Spleen (tissue), 11 donors: ENCODE results near the gene ADAM15. TPM values are rescaled to one million over a fixed set of nuclear protein-coding genes. Genes with fewer than 3 reads are reported as not detected.
A peak's percentile ranks its signal among the peaks of the same experiment; 100 is the strongest.

Experiments
- DNase-seq: peaks from one replicate; pipeline ENCODE4 v3.0.0-alpha.2; 2020
- H3K27ac ChIP-seq, 8 donors: fragments of 200-600 bp; sonication (generic) in 7 of 8; 1 replicate in 4 of 8; 2 replicates in 4 of 8; pipeline versions ENCODE4 v1.5.0 to v1.8.0; 2016 to 2021; ENCODE audit warnings: inconsistent platforms in 4 of 8, mild to moderate bottlenecking in 4 of 8, moderate library complexity in 1 of 8
- H3K27me3 ChIP-seq, 7 donors: fragments of 200-600 bp; sonication (generic) in 6 of 7; replicated peaks in 1 of 7; 1 replicate in 4 of 7; 2 replicates in 3 of 7; pipeline versions ENCODE4 v1.5.0 to v1.8.0; 2016 to 2021; ENCODE audit warnings: inconsistent platforms in 3 of 7, mild to moderate bottlenecking in 1 of 7
- H3K36me3 ChIP-seq, 6 donors: fragments of 200-600 bp; sonication (generic) in 5 of 6; 1 replicate in 4 of 6; 2 replicates in 2 of 6; pipeline versions ENCODE4 v1.5.0 to v1.8.0; 2016 to 2021; ENCODE audit warnings: inconsistent platforms in 2 of 6
- H3K4me1 ChIP-seq, 6 donors: fragments of 200-600 bp; sonication (generic) in 5 of 6; 1 replicate in 3 of 6; 2 replicates in 3 of 6; pipeline versions ENCODE4 v1.5.0 to v1.8.0; 2016 to 2021; ENCODE audit warnings: inconsistent platforms in 3 of 6
- H3K4me3 ChIP-seq, 8 donors: fragments of 200-600 bp; sonication (generic) in 7 of 8; 1 replicate in 4 of 8; 2 replicates in 4 of 8; pipeline versions ENCODE4 v1.5.0 to v1.8.0; 2016 to 2021; ENCODE audit warnings: inconsistent platforms in 4 of 8, mild to moderate bottlenecking in 4 of 8, moderate library complexity in 2 of 8
- H3K9me3 ChIP-seq, 8 donors: fragments of 200-600 bp; sonication (generic) in 7 of 8; 1 replicate in 4 of 8; 2 replicates in 4 of 8; pipeline versions ENCODE4 v1.5.0 to v1.8.0; 2016 to 2021; ENCODE audit warnings: inconsistent platforms in 4 of 8
- CTCF ChIP-seq, 11 experiments: fragments of 200-600 bp in 7 of 11; fragments of 450-650 bp in 4 of 11; sonication (generic) in 4 of 11; IDR thresholded peaks in 8 of 11; conservative IDR thresholded peaks in 3 of 11; 1 replicate in 7 of 11; 2 replicates in 4 of 11; pipeline versions ENCODE4 v1.4.0 to v1.8.0; 2016 to 2021; ENCODE audit warnings: antibody characterized with exemption in 11 of 11, inconsistent platforms in 4 of 11, mild to moderate bottlenecking in 1 of 11
- POLR2A ChIP-seq, 3 donors: fragments of 450-650 bp; IDR thresholded peaks; one replicate each; pipeline ENCODE4 v1.5.1; 2017; ENCODE audit warnings: antibody characterized with exemption in 3 of 3, mild to moderate bottlenecking in 1 of 3
- POLR2AphosphoS5 ChIP-seq, 3 donors: sonication (generic); formaldehyde crosslinking; IDR thresholded peaks; one replicate each; pipeline ENCODE4 v1.5.1; 2017; ENCODE audit warnings: antibody characterized with exemption in 3 of 3
- WGBS, 5 donors: extraction: QIAGEN DNeasy Blood & Tissue Kit in 3 of 5; methylation state at CpG; one replicate each; pipeline versions ENCODE4 v1.1.5 to v1.1.7; 2013 to 2018; 5-methylcytosine and 5-hydroxymethylcytosine counted together
- intact Hi-C: fragments of 100-400 bp; cut with DNase I; formaldehyde crosslinking; loops from one replicate; pipeline ENCODE4 v1.15.0; 2023; ENCODE audit warnings: low total_unique reads
- polyA plus RNA-seq, 3 donors: library from polyadenylated mRNA; stranded (reverse); fragments of 200-250 nt; gene quantifications; one replicate each; pipeline ENCODE4 v1.2.1, GENCODE V29; 2013
- total RNA-seq, 7 donors: library from RNA; depleted of rRNA in 3 of 7; stranded (reverse); fragments of >200 nt in 3 of 7; fragmentation: NEBNext Ultra II Directional in 4 of 7; extraction: Animal tissue kit (Norgen Biotek cat#: 25700) in 4 of 7; gene quantifications; one replicate each; pipeline versions ENCODE4 v1.1.0 to v1.2.1, GENCODE V29; 2016 to 2021
- donor health status: healthy with polysubstance abuse.
- donor health status: DM: no; HTN: no; CAD: no; lungs with moderate emphysema.
- donor health status: DM: no; HTN: no; CAD: no.
- donor health status: Bipolar disorder and iron deficiency.
- donor health status: healthy.
- donor health status: DM: no; HTN: no; CAD: no.
- donor health status: DM: yes; HTN: yes; CAD: no.

ADAM15 gene
- total and polyA plus RNA-seq, 10 donors = 70.8 to 313 (median 86.6) TPM

DNA sequence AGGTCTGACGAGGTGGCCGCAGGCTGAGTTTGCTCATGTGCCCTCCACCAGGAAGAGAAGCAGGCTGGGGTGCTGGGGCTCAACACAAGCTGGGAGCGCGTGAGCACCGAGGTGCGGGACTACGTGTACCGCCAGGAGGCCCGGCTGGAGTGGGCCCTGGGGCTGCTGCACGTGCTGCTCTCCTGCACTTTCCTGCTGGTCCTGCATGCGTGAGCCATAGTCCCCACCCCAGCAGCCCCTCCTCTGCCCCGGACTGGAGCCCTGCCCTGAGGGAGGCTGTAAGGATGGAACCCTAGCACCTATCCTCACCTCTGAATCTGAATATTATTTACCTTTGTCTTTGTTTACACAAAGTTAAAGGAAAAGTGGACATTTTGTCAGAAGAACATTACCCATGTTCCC lies 7.8 kb upstream of the ADAM15 start:
- DNase-seq = no peak
- no peaks in the 10 kb centered on the region for H3K27me3 ChIP-seq
- WGBS, 5 donors = 82 to 91% (median 90%) methylated on average over 11 to 12 of the region's 12 CpGs

DNA sequence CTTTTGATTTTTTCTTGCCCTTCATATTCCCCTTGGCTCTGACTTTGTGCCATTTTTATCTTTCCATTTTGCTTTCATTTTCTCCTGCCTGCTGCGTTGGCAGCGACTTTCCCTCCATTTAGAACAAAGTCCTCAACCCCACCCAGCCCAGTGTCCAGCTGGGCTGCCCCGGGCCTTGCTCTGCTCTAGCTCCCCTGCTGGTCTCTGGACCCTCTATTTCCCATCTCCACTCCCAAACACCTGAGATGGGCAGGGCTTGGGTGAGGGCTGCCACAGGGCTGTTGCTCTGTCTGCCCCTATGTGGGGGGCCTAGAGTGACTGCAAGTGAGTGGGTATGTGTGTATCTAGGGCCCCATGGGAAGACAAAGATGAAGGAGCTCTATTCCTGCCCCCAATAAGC lies 7.3 kb upstream of the ADAM15 start:
- no peaks in the 10 kb centered on the region for H3K36me3 ChIP-seq
- no peaks in the 10 kb centered on the region for H3K9me3 ChIP-seq
- H3K27ac ChIP-seq = peak overlapping the region in 1 of 8 donors; percentile 9
- H3K4me1 ChIP-seq = peaks cover 4 to 25% (median 14%) of the 10 kb centered on the region in 6 donors
- WGBS, 5 donors = 73 to 83% (median 80%) methylated on average over 3 of the region's 3 CpGs
- H3K4me3 ChIP-seq = no peak overlapping the region
- no peaks in the 10 kb centered on the region for H3K27me3 ChIP-seq
- intact Hi-C loops = no loop called here
- no peak for DNase-seq
- TF ChIP-seq POLR2AphosphoS5 (IDR thresholded peaks at IDR 0.05) = no peak
- no peak for TF ChIP-seq CTCF (IDR thresholded peaks at IDR 0.05 in 8 of 11, conservative IDR thresholded peaks at IDR 0.05 in 3 of 11)
- TF ChIP-seq POLR2A (IDR thresholded peaks at IDR 0.05) = no peak

More for the DNA sequence above, 7.8 kb upstream of the ADAM15 start:
- intact Hi-C loops = no loop called here
- peaks cover 4 to 27% (median 16%) of the 10 kb centered on the region in 6 donors for H3K4me1 ChIP-seq
- peak overlapping the region in 1 of 8 donors; percentile 9 for H3K27ac ChIP-seq
- TF ChIP-seq POLR2A (IDR thresholded peaks at IDR 0.05) = no peak
- no peak for TF ChIP-seq POLR2AphosphoS5 (IDR thresholded peaks at IDR 0.05)
- TF ChIP-seq CTCF (IDR thresholded peaks at IDR 0.05 in 8 of 11, conservative IDR thresholded peaks at IDR 0.05 in 3 of 11) = no peak
- no peak overlapping the region for H3K4me3 ChIP-seq
- H3K36me3 ChIP-seq = no peaks in the 10 kb centered on the region
- H3K9me3 ChIP-seq = no peaks in the 10 kb centered on the region

GRCh38 chr1:155044365-155044764 lies 6.8 kb upstream of the ADAM15 start:
- DNase-seq = no peak
- TF ChIP-seq CTCF (IDR thresholded peaks at IDR 0.05 in 8 of 11, conservative IDR thresholded peaks at IDR 0.05 in 3 of 11) (no peak), POLR2A (IDR thresholded peaks at IDR 0.05) (no peak), POLR2AphosphoS5 (IDR thresholded peaks at IDR 0.05) (no peak)
- Histone ChIP-seq H3K4me3 (no peak overlapping the region), H3K36me3 (no peaks in the 10 kb centered on the region), H3K27ac (peak overlapping the region in 6 of 8 donors; percentile 26 to 57 (median 30)), H3K9me3 (no peaks in the 10 kb centered on the region), H3K4me1 (peaks cover 4 to 19% (median 12%) of the 10 kb centered on the region in 6 donors), H3K27me3 (no peaks in the 10 kb centered on the region)
- intact Hi-C loops = no loop called here
- WGBS, 5 donors = 63 to 82% (median 70%) methylated on average over 6 of the region's 6 CpGs

DNA sequence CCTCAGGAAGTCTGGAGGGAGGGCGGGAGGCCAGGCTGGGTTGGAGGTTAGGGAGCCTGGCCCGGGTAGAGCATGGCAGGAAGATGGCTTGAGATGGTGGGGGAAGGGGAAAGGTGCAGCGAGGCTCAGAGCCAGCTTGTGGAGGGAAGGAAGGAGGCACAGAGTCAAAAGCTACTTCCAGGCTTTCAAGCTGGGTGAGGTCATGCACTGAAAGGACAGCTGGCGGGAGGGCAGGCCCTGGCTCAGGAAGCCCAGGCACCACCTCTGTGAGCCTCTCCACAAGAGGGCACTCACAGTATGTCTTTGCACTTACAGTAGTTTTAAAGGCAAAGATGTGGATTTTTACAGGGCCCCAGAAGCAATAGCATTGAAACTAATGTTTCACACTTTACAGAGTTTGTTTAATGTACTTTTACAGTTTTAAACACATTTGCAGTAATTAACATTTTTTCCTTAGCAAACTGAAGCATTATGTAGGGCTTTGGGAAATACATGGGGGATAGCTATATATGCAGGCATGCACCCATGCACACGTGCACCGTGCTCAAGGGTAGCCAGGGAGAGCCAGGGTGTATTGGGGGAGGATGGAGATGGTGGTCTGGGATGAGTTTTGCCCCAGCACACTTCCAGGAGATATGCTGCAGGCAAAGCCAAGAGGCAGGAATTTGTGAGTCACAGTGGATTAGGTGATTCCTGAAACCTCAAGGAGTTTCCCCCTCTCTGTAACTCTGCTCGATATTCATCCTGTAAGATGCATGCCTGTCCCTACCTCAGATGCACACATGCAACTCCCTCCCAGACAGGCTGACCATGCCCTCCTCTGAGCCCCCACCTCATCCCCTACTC lies 6.1 kb upstream of the ADAM15 start:
- 41 to 57% (median 46%) methylated on average over 7 of the region's 7 CpGs for WGBS, 5 donors
- DNase-seq = peak; percentile 87
- Histone ChIP-seq H3K36me3 (no peaks in the 10 kb centered on the region), H3K4me1 (peaks cover 6 to 23% (median 17%) of the 10 kb centered on the region in 6 donors), H3K9me3 (no peaks in the 10 kb centered on the region), H3K4me3 (no peak overlapping the region), H3K27ac (peak overlapping the region in 6 of 8 donors; percentile 26 to 57 (median 30)), H3K27me3 (no peaks in the 10 kb centered on the region)
- TF ChIP-seq POLR2AphosphoS5 (IDR thresholded peaks at IDR 0.05) (peak; percentile 63 to 77 (median 68)), POLR2A (IDR thresholded peaks at IDR 0.05) (no peak), CTCF (IDR thresholded peaks at IDR 0.05 in 8 of 11, conservative IDR thresholded peaks at IDR 0.05 in 3 of 11) (peak; percentile 54 to 91 (median 80))
- intact Hi-C loops = no loop called here
